HepG2 (cell line): ENCODE measurements around the gene NARF. TPM values are rescaled to one million over a fixed set of nuclear protein-coding genes. Genes with fewer than 3 reads are reported as not detected.

Source experiments
- ATAC-seq: fragments of 200-7000 bp; cut with Tn5 transposase; 3 replicates; pipeline ENCODE4 v1.9.1; 2020; ENCODE audit warnings: mild to moderate bottlenecking, moderate library complexity
- BruUV-seq: library from RNA; stranded (reverse); fragments of 400-500 nt; replicated peaks from 2 replicates; lab custom pipeline; 2021; lab: Mats Ljungman, UMichigan
- CTCF ChIA-PET: fragments of 300-600 bp; formaldehyde crosslinking; extraction: SDS; loops from one replicate; lab custom pipeline; 2021; ENCODE audit warnings: low total read pairs, inconsistent platforms, low intra/inter-chr PET ratio; lab: Yijun Ruan, JAX
- POLR2A ChIA-PET: fragments of 350-600 bp; sonication (Branson Sonifier 250); formaldehyde crosslinking; loops from one replicate; lab custom pipeline; 2020; ENCODE audit warnings: antibody characterized with exemption, inconsistent platforms; lab: Yijun Ruan, JAX
- DNase-seq: peaks from one replicate; pipeline ENCODE4 v3.0.0-alpha.2; 2015; ENCODE audit warnings: low spot score
- FAIRE-seq: peaks from 3 replicates; lab custom pipeline; 2011; peaks lifted over from hg19 to GRCh38; lab: Jason Lieb, UNC
- H2AFZ ChIP-seq: one replicate; pipeline ENCODE4 v1.6.1; 2011; ENCODE audit warnings: low read length, inconsistent platforms
- H3K27ac ChIP-seq: fragments of 300-600 bp; 3 replicates; pipeline ENCODE4 v1.8.0; 2011; ENCODE audit warnings: mixed run types, mild to moderate bottlenecking, mixed read lengths, low read length, inconsistent platforms; ENCODE audit not compliant: insufficient read depth; ENCODE audit errors: extremely low read length
- H3K27me3 ChIP-seq, 2 experiments: fragments of 200-600 bp in 1 of 2; 2 replicates in 1 of 2; 3 replicates in 1 of 2; pipeline versions ENCODE4 v1.6.0 to v1.8.0; 2011; ENCODE audit warnings: low read length in 2 of 2, mild to moderate bottlenecking in 2 of 2, moderate library complexity in 2 of 2, inconsistent platforms in 1 of 2; ENCODE audit not compliant: insufficient read depth in 2 of 2, control insufficient read depth in 1 of 2
- H3K36me3 ChIP-seq, 2 experiments: fragments of 200-600 bp in 1 of 2; replicated peaks in 1 of 2; 2 replicates in 1 of 2; 3 replicates in 1 of 2; pipeline versions ENCODE4 v1.5.1 to v1.8.0; 2011; ENCODE audit warnings: low read length in 2 of 2, inconsistent platforms in 1 of 2; ENCODE audit not compliant: insufficient read depth in 2 of 2, control insufficient read depth in 1 of 2
- H3K4me1 ChIP-seq: 2 replicates; pipeline ENCODE4 v1.5.1; 2012; ENCODE audit warnings: low read length, inconsistent platforms; ENCODE audit not compliant: insufficient read depth
- H3K4me2 ChIP-seq: 2 replicates; pipeline ENCODE4 v1.6.0; 2011; ENCODE audit warnings: low read depth, low read length, inconsistent platforms
- H3K4me3 ChIP-seq, 3 experiments: fragments of 200-600 bp in 1 of 3; sonication (generic), shearing (Covaris generic) in 1 of 3; replicated peaks in 1 of 3; 2 replicates each; pipeline ENCODE4 v1.5.1; 2011 to 2016; ENCODE audit warnings: low read length in 3 of 3, inconsistent platforms in 2 of 3, low read depth in 2 of 3, mild to moderate bottlenecking in 2 of 3, control low read depth in 1 of 3, mixed read lengths in 1 of 3; ENCODE audit not compliant: insufficient read depth in 1 of 3
- H3K79me2 ChIP-seq: one replicate; pipeline ENCODE4 v1.6.1; 2011; ENCODE audit warnings: low read length, inconsistent platforms; ENCODE audit not compliant: insufficient read depth
- H3K9ac ChIP-seq: 2 replicates; pipeline ENCODE4 v1.6.0; 2011; ENCODE audit warnings: mild to moderate bottlenecking, low read depth, low read length, inconsistent platforms; ENCODE audit not compliant: insufficient read depth
- H3K9me3 ChIP-seq: 2 replicates; pipeline ENCODE4 v1.5.1; 2012; ENCODE audit warnings: mild to moderate bottlenecking, low read length
- H4K20me1 ChIP-seq: 2 replicates; pipeline ENCODE4 v1.6.0; 2011; ENCODE audit warnings: inconsistent platforms, mild to moderate bottlenecking, low read length, moderate library complexity; ENCODE audit not compliant: insufficient read depth
- GPBP1L1 ChIP-seq: sonication (generic); formaldehyde crosslinking; IDR thresholded peaks from 2 replicates; pipeline ENCODE4 v1.5.0; 2020; ENCODE audit warnings: mild to moderate bottlenecking, missing genetic modification reagents
- HDAC2 ChIP-seq: sonication (generic); formaldehyde crosslinking; IDR thresholded peaks from 2 replicates; pipeline ENCODE4 v1.4.0; 2020; ENCODE audit warnings: missing genetic modification reagents
- IRF1 ChIP-seq: sonication (generic); formaldehyde crosslinking; IDR thresholded peaks from 2 replicates; pipeline ENCODE4 v1.4.0; 2020; ENCODE audit warnings: low read depth, mild to moderate bottlenecking, missing genetic modification reagents
- KMT2A ChIP-seq: sonication (generic); formaldehyde crosslinking; IDR thresholded peaks from 2 replicates; pipeline ENCODE4 v1.4.0; 2020; ENCODE audit warnings: missing genetic modification reagents
- MIER3 ChIP-seq: IDR thresholded peaks from 2 replicates; pipeline ENCODE4 v1.6.1; 2016; ENCODE audit warnings: missing compliant biosample characterization, borderline replicate concordance
- MXD3 ChIP-seq: IDR thresholded peaks from 2 replicates; pipeline ENCODE4 v1.6.1; 2016; ENCODE audit warnings: mild to moderate bottlenecking, missing biosample characterization, missing genetic modification reagents
- POLR2G ChIP-seq: fragments of 200-400 bp; formaldehyde crosslinking; IDR thresholded peaks from 2 replicates; pipeline ENCODE4 v1.6.1; 2018; ENCODE audit warnings: mild to moderate bottlenecking, low read depth, low read length, moderate library complexity
- SPEN ChIP-seq: sonication (generic); formaldehyde crosslinking; IDR thresholded peaks from 2 replicates; pipeline ENCODE4 v1.5.1; 2020; ENCODE audit warnings: low read depth, mild to moderate bottlenecking, missing genetic modification reagents
- ZBTB38 ChIP-seq: sonication (generic); formaldehyde crosslinking; IDR thresholded peaks from 2 replicates; pipeline ENCODE4 v1.5.1; 2020; ENCODE audit warnings: mild to moderate bottlenecking, missing genetic modification reagents
- ZFAT ChIP-seq: sonication (generic); formaldehyde crosslinking; conservative IDR thresholded peaks from 2 replicates; pipeline ENCODE4 v1.8.1; 2023; ENCODE audit warnings: missing genetic modification reagents, inconsistent platforms
- ZNF598 ChIP-seq: sonication (generic); formaldehyde crosslinking; IDR thresholded peaks from 2 replicates; pipeline ENCODE4 v1.5.1; 2020; ENCODE audit warnings: mild to moderate bottlenecking, missing genetic modification reagents, borderline replicate concordance
- ZNF766 ChIP-seq: sonication (generic); formaldehyde crosslinking; IDR thresholded peaks from 2 replicates; pipeline ENCODE4 v1.5.0; 2020; ENCODE audit warnings: missing genetic modification reagents, borderline replicate concordance
- WGBS: methylation state at CpG from one replicate; pipeline ENCODE4 v1.1.6; 2017; ENCODE audit warnings: low lambda C conversion rate; 5-methylcytosine and 5-hydroxymethylcytosine counted together
- in situ Hi-C: cut with HindIII; loops from 2 replicates; pipeline ENCODE4 v1.10.0; 2017; ENCODE audit warnings: low pct_unique_long_range_greater_than_20kb; ENCODE audit not compliant: extremely low pct_ligation_motif_present
- intact Hi-C: fragments of 100-400 bp; cut with micrococcal nuclease; formaldehyde crosslinking; loops from one replicate; pipeline ENCODE4 v1.10.0; 2022; ENCODE audit not compliant: unreplicated experiment
- polyA plus RNA-seq, 8 experiments: library from polyadenylated mRNA; depleted of rRNA in 3 of 8; stranded (reverse) in 7 of 8; unstranded in 1 of 8; fragments of >200 nt; fragmentation: Illumina TruSeq in 4 of 8; extraction: Trizol in 4 of 8; gene quantifications; 2 replicates each; pipeline versions ENCODE4 v1.2.1 to v1.2.3, GENCODE V29; 2011 to 2016; ENCODE audit warnings: low read depth in 4 of 8, missing spikeins in 1 of 8, mixed read lengths in 1 of 8; ENCODE audit not compliant: insufficient read depth in 1 of 8
- total RNA-seq, 5 experiments: library from RNA; depleted of rRNA; stranded (reverse); fragments of >200 nt; fragmentation: Illumina TruSeq; extraction: Trizol; gene quantifications; 2 replicates each; pipeline ENCODE4 v1.2.3, GENCODE V29; 2016; ENCODE audit warnings: low read depth in 1 of 5
- TF ChIP-seq, protein P1 (sequence below): fragments of 450-650 bp; IDR thresholded peaks from 2 replicates; pipeline ENCODE4 v1.6.1; 2016
- TF ChIP-seq, protein P2 (sequence below): sonication (generic); formaldehyde crosslinking; IDR thresholded peaks from 2 replicates; pipeline ENCODE4 v1.5.0; 2020; ENCODE audit warnings: mild to moderate bottlenecking, missing genetic modification reagents, borderline replicate concordance

NARF gene
- total and polyA plus RNA-seq, 2 of the 13 experiments (the other 11 are each of a cell fraction or from before 2014, with no cell fraction given), result 61.1 to 144 TPM

DNA sequence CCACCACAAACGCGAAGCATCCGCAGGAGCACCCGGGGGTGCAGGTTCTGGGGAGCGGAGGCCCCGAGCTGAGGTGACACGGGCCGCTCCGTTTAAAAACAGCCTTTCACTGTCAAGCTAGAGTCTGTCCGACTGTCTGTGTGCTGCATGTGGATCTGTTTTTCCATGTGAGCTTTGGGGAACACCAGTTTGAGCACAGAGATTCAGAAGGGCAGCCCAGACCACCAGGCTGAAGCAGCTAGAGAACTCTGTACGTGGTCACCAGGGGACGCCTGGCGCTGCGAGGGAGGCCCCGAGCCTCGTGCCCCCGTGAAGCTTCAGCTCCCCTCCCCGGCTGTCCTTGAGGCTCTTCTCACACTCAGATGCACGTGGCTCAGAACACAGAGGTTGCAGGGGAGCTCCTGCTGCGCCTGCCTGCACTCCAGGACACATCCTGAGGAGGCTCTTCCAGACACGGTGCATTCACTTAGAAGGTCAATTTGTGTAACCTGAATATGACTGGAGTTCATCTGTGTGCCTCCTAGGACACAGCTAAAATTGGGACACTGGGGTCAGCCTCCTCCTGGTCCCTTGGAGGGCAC lies 45.3 kb downstream of the NARF start:
- H3K9me3 ChIP-seq, result no peaks in the 10 kb centered on the region
- H3K27ac ChIP-seq, result no peak overlapping the region
- peak overlapping the region; percentile 16 for H3K9ac ChIP-seq
- no peaks in the 10 kb centered on the region; a peak in 1 of 5 replicates for H3K27me3 ChIP-seq
- BruUV-seq, result no TSS peak
- ChIA-PET POLR2A (interaction anchor here (0.5 to 5.1 kb wide), 12 partner anchors 9 to 206 kb away, joined by 3 to 30 read pairs (median 5); partner anchors contain the start of gene FOXK2), CTCF (interaction anchor here (1.1 kb wide), 1 partner anchor 48 kb away, joined by 3 read pairs; no protein-coding TSS in a partner anchor)
- no peak overlapping the region for H2AFZ ChIP-seq
- no peaks in the 10 kb centered on the region for H4K20me1 ChIP-seq
- H3K4me2 ChIP-seq, result peak overlapping the region; percentile 87
- peak overlapping the region; percentile 11 to 66 (median 15); a peak in 5 of 6 replicates for H3K4me3 ChIP-seq
- ATAC-seq (peak; percentile 72), FAIRE-seq (peak; percentile 26), DNase-seq (no peak)
- peaks cover 70% of the 10 kb centered on the region for H3K4me1 ChIP-seq
- no peaks in the 10 kb centered on the region for H3K36me3 ChIP-seq
- in situ Hi-C loops (no loop called here), intact Hi-C loops (no loop called here)
- WGBS, result 7% methylated on average over 18 of the region's 21 CpGs
- no peaks in the 10 kb centered on the region for H3K79me2 ChIP-seq
- TF ChIP-seq ZNF766 (CRISPR knock-in tag) (peak; percentile 88; the same call in 1 of the 2 replicates), MXD3 (CRISPR knock-in tag) (peak; percentile 96), HDAC2 (peak; percentile 60; the same call in 1 of the 2 replicates), MIER3 (CRISPR knock-in tag) (0 out of 2 replicates have a peak, but pooled peaks have one; percentile 39), ZFAT (CRISPR knock-in tag) (0 out of 2 replicates have a peak, but pooled peaks have one; percentile 35), IRF1 (CRISPR knock-in tag) (no peak), KMT2A (CRISPR knock-in tag) (peak; percentile 50; the same call in 1 of the 2 replicates), GPBP1L1 (CRISPR knock-in tag) (no peak), ZBTB38 (peak; percentile 90; the same call in 1 of the 2 replicates), ZNF598 (CRISPR knock-in tag) (peak; percentile 80; the same call in 1 of the 2 replicates), POLR2G (no peak), SPEN (CRISPR knock-in tag) (peak; percentile 53; the same call in 1 of the 2 replicates)
- TF ChIP-seq, protein P1, sequence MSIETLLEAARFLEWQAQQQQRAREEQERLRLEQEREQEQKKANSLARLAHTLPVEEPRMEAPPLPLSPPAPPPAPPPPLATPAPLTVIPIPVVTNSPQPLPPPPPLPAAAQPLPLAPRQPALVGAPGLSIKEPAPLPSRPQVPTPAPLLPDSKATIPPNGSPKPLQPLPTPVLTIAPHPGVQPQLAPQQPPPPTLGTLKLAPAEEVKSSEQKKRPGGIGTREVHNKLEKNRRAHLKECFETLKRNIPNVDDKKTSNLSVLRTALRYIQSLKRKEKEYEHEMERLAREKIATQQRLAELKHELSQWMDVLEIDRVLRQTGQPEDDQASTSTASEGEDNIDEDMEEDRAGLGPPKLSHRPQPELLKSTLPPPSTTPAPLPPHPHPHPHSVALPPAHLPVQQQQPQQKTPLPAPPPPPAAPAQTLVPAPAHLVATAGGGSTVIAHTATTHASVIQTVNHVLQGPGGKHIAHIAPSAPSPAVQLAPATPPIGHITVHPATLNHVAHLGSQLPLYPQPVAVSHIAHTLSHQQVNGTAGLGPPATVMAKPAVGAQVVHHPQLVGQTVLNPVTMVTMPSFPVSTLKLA, result 0 out of 2 replicates have a peak, but pooled peaks have one; percentile 14
- TF ChIP-seq, protein P2, sequence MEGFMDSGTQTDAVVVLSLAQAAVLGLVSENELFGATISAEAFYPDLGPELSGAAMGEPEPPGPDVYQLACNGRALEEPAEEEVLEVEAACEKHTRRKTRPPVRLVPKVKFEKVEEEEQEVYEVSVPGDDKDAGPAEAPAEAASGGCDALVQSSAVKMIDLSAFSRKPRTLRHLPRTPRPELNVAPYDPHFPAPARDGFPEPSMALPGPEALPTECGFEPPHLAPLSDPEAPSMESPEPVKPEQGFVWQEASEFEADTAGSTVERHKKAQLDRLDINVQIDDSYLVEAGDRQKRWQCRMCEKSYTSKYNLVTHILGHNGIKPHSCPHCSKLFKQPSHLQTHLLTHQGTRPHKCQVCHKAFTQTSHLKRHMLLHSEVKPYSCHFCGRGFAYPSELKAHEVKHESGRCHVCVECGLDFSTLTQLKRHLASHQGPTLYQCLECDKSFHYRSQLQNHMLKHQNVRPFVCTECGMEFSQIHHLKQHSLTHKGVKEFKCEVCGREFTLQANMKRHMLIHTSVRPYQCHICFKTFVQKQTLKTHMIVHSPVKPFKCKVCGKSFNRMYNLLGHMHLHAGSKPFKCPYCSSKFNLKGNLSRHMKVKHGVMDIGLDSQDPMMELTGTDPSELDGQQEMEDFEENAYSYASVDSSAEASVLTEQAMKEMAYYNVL, result peak; percentile 76; the same call in 1 of the 2 replicates
